ENCODE measurements around the gene PDE4D.

The PDE4D gene

GRCh38 chr5:59346514-59346913 is 547.0 kb downstream of the PDE4D start:
- DNase-seq (ENCODE audit: low read depth in 4 of 4, low spot score in 1 of 4): no peak

GRCh38 chr5:59342181-59342580 is 551.3 kb downstream of the PDE4D start:
- DNase-seq (ENCODE audit: low read depth in 4 of 4, low spot score in 1 of 4): no peak

- no peak for DNase-seq (ENCODE audit: low read depth in 4 of 4, low spot score in 1 of 4)
Measured at GRCh38 chr5:59341760-59342159, 551.8 kb downstream of the PDE4D start.

GRCh38 chr5:59341155-59341554 is 552.4 kb downstream of the PDE4D start:
- DNase-seq (ENCODE audit: low read depth in 4 of 4, low spot score in 1 of 4): no peak

- DNase-seq (ENCODE audit: low read depth in 4 of 4, low spot score in 1 of 4): no peak
Measured at GRCh38 chr5:59340637-59341036, 552.9 kb downstream of the PDE4D start.

- DNase-seq (ENCODE audit: low read depth in 4 of 4, low spot score in 1 of 4): no peak
Measured at GRCh38 chr5:59337240-59337639, 556.3 kb downstream of the PDE4D start.

- DNase-seq (ENCODE audit: low read depth in 4 of 4, low spot score in 1 of 4): no peak
Measured at GRCh38 chr5:59335544-59335943, 558.0 kb downstream of the PDE4D start.

- DNase-seq (ENCODE audit: low read depth in 4 of 4, low spot score in 1 of 4): no peak
Measured at GRCh38 chr5:59333416-59333815, 560.1 kb downstream of the PDE4D start.

- no peak for DNase-seq (ENCODE audit: low read depth in 4 of 4, low spot score in 1 of 4)
Measured at GRCh38 chr5:59332236-59332973, 561.1 kb downstream of the PDE4D start.

GRCh38 chr5:59330680-59331079 is 562.8 kb downstream of the PDE4D start:
- no peak for DNase-seq (ENCODE audit: low read depth in 4 of 4, low spot score in 1 of 4)

GRCh38 chr5:59328709-59329296 is 564.7 kb downstream of the PDE4D start:
- no peak for DNase-seq (ENCODE audit: low read depth in 4 of 4, low spot score in 1 of 4)

GRCh38 chr5:59327191-59327980 is 566.1 kb downstream of the PDE4D start:
- no peak for DNase-seq (ENCODE audit: low read depth in 4 of 4, low spot score in 1 of 4)

GRCh38 chr5:59326596-59326995 is 566.9 kb downstream of the PDE4D start:
- DNase-seq (ENCODE audit: low read depth in 4 of 4, low spot score in 1 of 4): no peak

- DNase-seq (ENCODE audit: low read depth in 4 of 4, low spot score in 1 of 4): no peak
Measured at GRCh38 chr5:59325070-59325469, 568.5 kb downstream of the PDE4D start.

GRCh38 chr5:59322894-59323293 is 570.6 kb downstream of the PDE4D start:
- no peak for DNase-seq (ENCODE audit: low read depth in 4 of 4, low spot score in 1 of 4)

- DNase-seq (ENCODE audit: low read depth in 4 of 4, low spot score in 1 of 4): no peak
Measured at GRCh38 chr5:59322058-59322457, 571.5 kb downstream of the PDE4D start.

- DNase-seq (ENCODE audit: low read depth in 4 of 4, low spot score in 1 of 4): no peak
Measured at GRCh38 chr5:59321642-59322041, 571.9 kb downstream of the PDE4D start.

GRCh38 chr5:59320420-59320819 is 573.1 kb downstream of the PDE4D start:
- no peak for DNase-seq (ENCODE audit: low read depth in 4 of 4, low spot score in 1 of 4)

- DNase-seq (ENCODE audit: low read depth in 4 of 4, low spot score in 1 of 4): no peak
Measured at GRCh38 chr5:59319250-59319649, 574.3 kb downstream of the PDE4D start.

GRCh38 chr5:59317774-59318205 is 575.7 kb downstream of the PDE4D start:
- no peak for DNase-seq (ENCODE audit: low read depth in 4 of 4, low spot score in 1 of 4)

GRCh38 chr5:59317023-59317773 is 576.3 kb downstream of the PDE4D start:
- no peak for DNase-seq (ENCODE audit: low read depth in 4 of 4, low spot score in 1 of 4)
